Fibroblast of mammary gland (primary cell): ENCODE measurements around the gene HIF1A.

ENCODE experiments used
- DNase-seq: peaks from one replicate; pipeline ENCODE4 v3.0.0-alpha.2; 2010; ENCODE audit warnings: low read depth
- H3K4me3 ChIP-seq: 2 replicates; pipeline ENCODE4 v1.5.1; 2011; ENCODE audit warnings: low read depth, mild to moderate bottlenecking, low read length, moderate library complexity; ENCODE audit not compliant: control insufficient read depth
- CTCF ChIP-seq: conservative IDR thresholded peaks from 2 replicates; pipeline ENCODE4 v1.5.1; 2011; ENCODE audit warnings: low read depth, low read length, inconsistent platforms; ENCODE audit not compliant: control insufficient read depth, insufficient read depth

HIF1A gene

GRCh38 chr14:61726778-61727658 is 31.7 kb downstream of the HIF1A start:
- no peak for DNase-seq
- no peak for TF ChIP-seq CTCF

GRCh38 chr14:61730756-61731373 is 35.6 kb downstream of the HIF1A start:
- H3K4me3 ChIP-seq: no peak overlapping the region
- DNase-seq: no peak
- peak; percentile 22 for TF ChIP-seq CTCF

More at GRCh38 chr14:61726778-61727658, 31.7 kb downstream of the HIF1A start:
- no peak overlapping the region for H3K4me3 ChIP-seq

GRCh38 chr14:61733972-61734371 is 38.7 kb downstream of the HIF1A start:
- no peak overlapping the region for H3K4me3 ChIP-seq
- TF ChIP-seq CTCF: no peak
- DNase-seq: no peak

GRCh38 chr14:61736751-61737150 is 41.4 kb downstream of the HIF1A start:
- no peak for TF ChIP-seq CTCF
- no peak overlapping the region for H3K4me3 ChIP-seq
- no peak for DNase-seq

GRCh38 chr14:61737915-61738314 is 42.6 kb downstream of the HIF1A start:
- no peak for DNase-seq
- H3K4me3 ChIP-seq: no peak overlapping the region
- no peak for TF ChIP-seq CTCF

GRCh38 chr14:61739133-61739532 is 43.8 kb downstream of the HIF1A start:
- no peak for DNase-seq
- H3K4me3 ChIP-seq: no peak overlapping the region
- TF ChIP-seq CTCF: no peak
